Stimulated activated CD4-positive, alpha-beta T cell treated with anti-CD3 and anti-CD28 coated beads, Interleukin-12 subunit alpha, Interleukin-12 subunit beta, amount 100 ng/mL, for 24 hours (primary cell): ENCODE data around the gene MBD4.

ENCODE experiments used
- DNase-seq, 2 experiments: peaks; one replicate each; pipeline ENCODE4 v3.0.0-alpha.2; 2020; ENCODE audit warnings: low read depth in 2 of 2

The MBD4 gene

GRCh38 chr3:129382366-129382765, 57.4 kb downstream of the MBD4 start:
- DNase-seq, result no peak
